ENCODE measurements around the gene DOCK4.

The DOCK4 gene

DNA sequence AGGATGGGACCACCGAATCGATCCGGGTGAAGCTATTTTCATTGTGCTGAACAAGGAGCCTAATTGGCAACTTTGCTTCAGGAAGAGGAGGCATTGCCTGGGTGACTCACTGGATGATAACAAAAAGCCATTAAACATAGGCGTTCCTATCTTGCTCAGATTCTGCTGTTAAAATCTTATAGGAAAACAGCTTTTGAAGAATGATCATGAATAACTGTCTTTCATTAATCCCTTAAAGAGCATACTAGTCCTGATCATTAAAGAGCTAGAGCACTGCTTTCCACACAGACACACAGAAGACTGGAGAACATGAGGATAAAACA is 469.7 kb downstream of the DOCK4 start:
- no peak for DNase-seq (ENCODE audit: low read depth in 3 of 3)

DNA sequence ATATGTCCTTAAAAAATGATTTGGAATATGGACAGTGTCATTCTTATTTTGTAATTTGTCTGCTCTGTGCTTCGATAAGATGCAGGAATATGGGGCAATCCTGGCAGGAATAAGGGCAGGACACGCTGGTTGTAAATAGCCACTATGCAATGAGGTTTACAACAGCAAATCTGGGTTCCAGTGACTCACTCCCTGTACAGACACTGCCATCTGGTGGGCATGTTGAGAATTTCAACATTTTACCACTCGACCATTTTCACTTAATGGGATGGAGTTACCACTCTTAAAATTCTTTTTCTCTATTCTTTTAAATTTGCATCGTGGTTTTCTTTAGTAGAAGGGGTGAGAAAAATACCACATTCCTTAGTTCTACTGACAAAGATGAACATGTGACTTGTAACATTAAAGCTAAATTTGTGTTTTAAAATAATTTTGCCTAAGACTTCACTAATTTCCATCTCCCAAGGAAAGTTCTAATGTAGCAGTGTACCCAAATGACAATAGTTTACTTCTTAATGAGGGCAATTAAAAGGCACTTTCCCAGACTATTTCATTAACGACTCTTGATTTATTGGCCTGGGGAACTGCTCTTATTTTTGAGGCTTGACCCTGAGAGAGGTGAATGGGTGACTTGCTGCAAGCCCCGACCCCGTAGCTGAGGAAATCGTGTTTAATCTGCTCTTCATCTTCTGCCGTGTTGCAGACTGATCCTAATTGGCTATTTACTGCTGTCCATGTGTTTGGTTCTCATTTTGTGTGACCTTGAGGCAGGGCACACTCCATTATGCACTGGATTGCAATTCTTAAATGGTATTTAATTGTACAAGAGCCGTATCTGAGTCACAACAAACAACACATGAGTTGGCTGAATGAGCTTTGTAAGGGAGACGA is 470.3 kb downstream of the DOCK4 start:
- peak; percentile 4 to 25 (median 20) for DNase-seq (ENCODE audit: low read depth in 3 of 3)

DNA sequence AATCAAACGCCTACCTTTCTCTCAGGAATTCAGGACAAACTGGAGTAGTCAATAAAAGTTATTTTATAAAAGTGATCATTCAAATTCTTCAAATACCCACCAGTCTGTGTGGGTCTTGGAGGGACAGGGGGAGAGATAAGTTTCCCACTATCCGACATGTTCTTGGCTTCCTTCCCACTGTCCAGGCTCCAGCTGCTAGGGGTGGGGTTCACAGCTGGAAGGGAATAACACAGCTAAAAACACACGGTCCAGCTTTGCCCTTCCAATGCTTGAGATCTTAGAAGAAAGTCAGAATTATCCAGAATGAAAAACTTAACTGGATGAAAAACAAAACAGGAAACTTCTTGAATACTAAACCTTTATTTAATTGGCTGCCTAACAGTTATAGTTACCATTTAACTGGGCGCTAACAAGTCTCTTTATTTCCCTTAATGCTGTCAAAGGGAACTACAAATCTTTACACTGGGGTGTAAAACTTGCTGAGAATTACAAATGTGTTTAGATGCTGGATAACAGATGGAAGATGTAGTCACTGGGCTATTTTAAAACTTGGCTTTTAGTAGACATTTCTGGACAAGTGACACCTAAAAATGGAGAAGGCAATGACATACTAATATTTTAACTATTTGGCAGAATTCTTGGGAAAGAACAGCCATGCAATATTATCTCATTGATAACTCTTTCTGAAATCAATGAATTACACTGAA is 471.1 kb downstream of the DOCK4 start:
- no peak for DNase-seq (ENCODE audit: low read depth in 3 of 3)

DNA sequence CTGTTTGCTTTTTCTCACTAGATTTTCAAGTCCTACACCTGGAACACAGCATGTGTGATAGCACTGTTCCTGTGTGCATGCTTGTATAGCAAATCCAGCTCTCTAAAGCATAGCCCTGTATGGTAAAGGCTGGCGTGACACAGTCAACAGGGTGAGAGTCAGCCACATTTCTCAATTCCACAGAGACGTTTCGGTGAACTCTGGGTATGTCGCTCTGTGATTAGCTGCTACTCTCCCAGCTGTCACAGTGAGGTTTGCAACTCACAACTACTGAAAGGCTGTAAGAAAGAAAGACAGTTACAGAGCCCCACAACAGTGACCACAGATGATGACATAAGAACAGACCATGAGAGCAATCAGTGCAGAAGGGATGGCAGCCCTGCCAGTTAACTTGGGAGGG is 473.3 kb downstream of the DOCK4 start:
- no peak for DNase-seq (ENCODE audit: low read depth in 3 of 3)

DNA sequence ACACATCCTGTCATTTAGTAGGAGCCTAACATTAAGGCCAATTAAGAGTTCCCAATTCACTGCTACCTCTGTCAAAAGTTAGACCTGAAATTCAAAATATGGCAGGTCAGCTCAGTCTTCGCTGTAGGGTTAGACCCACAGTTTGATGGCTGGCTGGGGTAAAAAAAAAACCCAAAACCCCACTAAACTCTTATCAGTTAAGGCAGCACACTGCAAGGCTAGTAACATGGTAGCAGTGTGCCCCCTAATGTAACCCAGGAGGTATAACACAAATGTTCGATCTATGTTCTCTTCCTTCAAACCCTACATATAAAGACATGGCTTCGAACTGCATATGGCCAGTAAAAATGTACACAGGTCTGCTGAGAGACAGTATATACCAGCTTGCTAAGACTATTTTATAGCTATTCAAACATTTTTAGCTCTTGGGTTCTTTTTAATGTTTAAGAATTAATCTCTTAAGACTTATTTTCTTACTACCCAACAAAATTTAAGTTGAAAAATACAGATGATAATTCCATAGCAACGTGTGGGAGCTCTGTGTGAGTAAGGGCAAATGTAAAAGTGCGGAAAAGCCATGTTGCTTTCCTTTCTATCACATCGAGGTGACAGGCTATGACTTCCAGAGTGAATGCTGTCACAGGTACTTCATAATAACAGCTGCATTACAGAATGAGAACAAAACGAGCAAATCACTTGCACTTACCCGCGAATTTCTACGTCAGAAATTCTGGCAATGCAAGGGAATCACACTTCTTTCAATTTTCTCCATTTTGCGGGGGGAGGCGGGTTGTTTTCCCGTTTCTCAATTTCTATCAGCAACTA is 475.5 kb downstream of the DOCK4 start:
- no peak for DNase-seq (ENCODE audit: low read depth in 3 of 3)

DNA sequence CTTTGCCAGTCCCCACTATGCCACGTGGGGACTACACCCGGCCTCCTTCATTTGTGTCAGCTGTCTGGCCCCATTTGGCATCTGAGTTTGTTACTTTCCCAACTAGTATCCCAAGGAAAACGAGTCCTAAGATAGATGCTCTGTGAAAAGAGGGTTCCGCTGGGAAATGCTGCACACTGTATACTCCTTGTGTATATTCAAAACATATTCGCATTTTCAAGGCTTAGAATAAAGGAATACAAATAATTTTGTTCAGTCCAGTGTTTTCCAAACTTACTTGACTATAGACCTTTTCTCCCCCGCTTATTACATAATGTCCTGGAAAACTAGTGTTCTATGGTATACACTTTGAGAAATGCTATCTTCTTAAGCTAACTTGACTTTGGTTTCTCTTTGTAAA is 476.1 kb downstream of the DOCK4 start:
- no peak for DNase-seq (ENCODE audit: low read depth in 3 of 3)

DNA sequence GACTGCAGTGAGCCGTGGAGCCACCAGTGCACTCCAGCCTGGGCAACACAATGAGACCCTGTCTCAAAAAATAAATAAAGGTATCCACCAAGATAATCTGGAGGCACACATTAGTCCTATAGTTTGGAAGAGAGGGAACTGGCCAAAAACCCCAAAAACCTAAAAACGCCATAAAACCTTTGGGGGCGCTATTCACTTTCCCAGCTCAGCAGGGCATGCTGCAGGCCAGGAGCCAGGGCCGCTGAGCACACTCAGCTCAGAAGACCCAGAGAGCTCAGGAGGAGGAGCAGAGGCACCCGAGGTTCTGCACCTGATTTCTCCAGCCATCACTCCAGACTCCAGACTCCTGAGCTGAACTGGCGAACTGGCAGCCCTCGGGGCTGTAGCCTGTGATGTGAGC is 476.7 kb downstream of the DOCK4 start:
- DNase-seq (ENCODE audit: low read depth in 3 of 3): no peak

DNA sequence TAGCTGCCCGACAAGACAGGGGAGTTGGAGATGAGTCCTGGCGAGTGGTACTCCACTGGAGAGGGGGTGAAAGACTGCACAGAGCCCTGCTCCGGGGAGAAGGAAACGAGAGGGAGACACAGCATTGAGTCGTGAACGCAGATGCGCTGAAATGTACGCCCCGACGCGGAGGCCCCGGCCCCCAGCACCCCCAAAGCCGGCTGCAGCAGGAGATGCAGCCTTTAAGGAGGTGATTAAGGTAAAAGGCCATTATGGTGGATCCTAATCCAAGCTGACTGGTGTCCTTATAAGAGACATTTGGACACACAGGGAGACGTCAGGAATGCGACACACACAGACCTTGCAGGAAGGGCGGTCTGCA is 477.6 kb downstream of the DOCK4 start:
- no peak for DNase-seq (ENCODE audit: low read depth in 3 of 3)

DNA sequence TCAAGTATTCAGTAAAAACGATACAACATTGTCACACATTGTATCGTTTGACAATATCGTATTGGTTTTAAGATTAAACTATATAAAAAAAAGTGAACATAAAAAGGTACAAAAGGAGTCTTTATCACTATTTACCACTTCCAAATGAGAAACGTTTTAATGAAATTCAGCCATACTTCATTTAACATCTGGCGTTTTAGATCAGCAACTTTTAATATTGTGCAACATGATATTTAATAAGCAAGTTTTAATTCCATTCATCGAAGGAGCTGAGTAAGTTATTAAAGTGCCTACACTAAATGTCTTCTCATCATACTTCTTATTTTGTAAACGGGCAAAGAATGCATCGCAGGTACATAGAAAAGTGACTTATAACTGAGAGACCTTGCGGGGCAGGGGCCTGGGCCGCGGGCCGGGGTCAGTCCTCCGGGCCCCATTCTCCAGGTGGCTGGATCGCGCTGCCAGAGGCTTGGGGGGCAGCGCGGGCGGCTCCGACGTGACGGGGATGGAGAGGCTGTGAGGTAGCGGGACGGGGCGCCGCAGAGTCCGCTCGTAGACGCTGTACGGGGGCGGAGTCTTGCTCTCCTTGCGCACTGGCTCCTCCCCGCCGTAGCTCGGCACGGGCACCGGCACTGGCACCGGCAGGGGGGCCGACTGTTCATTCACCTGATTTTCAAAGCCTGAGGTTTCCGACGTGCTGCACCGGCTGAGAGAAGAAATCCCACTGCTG is 478.1 kb downstream of the DOCK4 start:
- DNase-seq (ENCODE audit: low read depth in 3 of 3): no peak

DNA sequence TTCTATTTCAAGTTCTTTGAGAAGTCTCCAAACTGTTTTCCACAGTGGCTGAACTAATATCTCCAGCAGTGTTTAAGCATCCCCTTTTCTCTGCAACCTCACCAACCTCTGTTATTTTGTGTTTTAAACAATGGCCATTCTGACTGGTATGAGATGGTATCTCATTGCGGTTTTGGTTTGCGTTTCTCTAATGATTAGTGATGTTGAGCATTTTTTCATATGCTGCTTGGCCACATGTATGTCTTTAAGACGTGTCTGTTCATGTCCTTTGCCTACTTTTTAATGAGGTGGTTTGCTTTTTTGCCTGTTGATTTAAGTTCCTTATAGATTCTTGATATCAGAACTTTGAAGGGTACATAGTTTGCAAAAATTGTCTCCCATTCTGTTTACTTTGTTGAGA is 487.3 kb downstream of the DOCK4 start:
- DNase-seq (ENCODE audit: low read depth in 3 of 3): no peak

DNA sequence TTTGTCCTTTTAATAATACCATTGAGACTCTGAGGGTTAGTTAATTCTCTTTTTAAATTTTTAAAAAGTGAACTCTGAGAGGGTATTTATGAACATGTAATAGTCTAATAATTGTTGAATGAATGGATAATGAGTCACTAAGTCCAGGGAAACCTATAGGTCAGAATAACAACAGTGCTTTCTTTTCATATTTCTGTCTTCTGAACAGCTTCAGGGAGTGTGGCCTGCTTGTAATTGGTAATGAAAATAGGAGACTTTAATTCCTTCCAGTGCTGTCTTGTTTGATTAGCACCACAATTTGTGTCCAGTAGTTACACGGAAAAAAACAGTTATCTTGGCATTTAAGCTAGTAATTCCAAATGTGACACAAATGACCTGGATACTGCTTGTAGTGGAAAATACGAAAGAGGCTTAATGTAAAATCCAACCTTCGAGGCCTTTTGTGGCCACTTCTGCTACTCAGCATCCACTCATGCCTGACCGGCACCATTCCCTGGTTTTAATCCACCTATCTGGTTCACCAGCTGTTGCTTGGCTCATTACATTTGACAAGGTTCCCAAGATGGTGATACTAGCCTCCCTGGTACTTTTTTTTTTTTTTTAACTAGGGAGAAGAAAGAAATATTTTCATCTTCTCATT is 494.7 kb downstream of the DOCK4 start:
- no peak for DNase-seq (ENCODE audit: low read depth in 3 of 3)

DNA sequence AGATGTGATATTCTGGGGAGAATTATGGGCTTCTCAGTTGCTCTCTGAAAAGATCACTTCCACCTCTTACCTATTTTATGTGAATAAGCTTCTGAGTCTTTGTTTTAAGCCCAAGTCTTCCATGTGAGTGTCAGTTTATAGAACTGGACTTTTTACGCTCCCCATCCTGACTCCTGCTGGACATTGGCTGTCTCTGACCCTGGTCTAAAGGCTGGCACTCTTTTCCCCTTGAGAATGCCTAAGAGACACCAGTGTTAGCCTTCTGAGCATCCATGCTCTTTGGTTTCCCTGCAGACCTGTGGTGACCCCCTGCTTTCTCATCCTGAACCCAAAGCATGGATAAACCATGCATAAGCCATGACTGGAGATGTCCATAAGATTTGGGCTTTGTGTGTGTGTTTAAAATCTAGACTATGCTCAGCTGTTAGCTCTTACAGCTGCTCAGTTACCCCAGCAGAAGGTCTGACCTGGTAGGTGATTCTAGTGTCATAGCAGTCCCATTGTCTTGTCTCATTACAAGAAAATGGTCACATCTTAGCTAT is 495.3 kb downstream of the DOCK4 start:
- no peak for DNase-seq (ENCODE audit: low read depth in 3 of 3)

DNA sequence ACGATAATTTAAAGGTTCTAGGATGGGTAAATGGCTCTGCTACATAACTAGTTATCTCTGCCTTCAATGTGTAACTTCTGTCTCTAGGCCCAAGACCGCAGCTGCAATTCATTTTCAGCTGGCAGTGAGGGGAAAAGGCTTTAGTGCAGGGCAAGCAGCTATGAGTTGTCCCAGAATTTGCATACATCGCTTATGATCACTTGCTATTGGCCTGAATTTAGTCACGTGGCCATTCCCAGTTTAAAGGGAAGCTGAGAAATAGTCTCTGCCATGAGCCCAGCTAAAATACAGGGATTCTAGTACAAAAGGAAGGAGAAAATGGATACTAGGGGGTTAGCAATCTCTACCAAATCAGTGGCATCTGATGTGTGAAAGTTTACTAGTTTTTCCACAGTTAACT is 498.1 kb downstream of the DOCK4 start:
- no peak for DNase-seq (ENCODE audit: low read depth in 3 of 3)

DNA sequence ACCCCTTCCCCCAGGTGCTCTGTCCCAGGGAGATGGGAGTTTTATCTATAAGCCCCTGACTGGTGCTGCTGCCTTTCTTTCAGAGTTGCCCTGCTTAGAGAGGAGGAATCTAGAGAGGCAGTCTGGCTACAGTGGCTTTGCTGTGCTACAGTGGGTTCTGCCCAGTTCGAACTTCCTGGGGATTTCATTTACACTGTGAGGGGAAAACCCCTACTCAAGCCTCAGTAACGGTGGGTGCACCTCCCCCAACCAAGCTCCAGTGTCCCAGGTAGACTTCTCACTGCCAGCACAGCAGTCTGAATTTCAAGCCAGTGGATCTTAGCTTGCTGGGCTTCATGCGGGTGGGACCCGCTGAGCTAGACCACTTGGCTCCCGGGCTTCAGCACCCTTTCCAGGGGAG is 500.4 kb downstream of the DOCK4 start:
- DNase-seq (ENCODE audit: low read depth in 3 of 3): no peak

DNA sequence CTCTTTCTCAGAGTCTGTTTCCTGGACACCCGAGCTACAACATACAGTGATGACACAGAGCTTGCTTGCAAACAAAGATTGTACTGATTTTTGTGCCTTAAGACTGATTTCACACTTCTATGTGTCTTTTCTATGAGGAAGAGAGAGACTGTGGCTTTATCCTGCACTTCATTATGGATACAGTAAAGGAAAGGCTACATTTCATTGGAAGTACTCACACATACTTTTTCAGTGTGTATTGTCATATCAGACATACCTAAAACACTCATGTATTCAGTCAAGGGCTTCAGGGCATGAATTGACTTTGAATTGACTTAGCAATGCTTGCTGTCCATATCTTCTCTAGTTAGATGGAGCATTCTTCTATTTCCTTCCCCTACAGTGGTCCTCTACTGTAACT is 508.4 kb downstream of the DOCK4 start:
- DNase-seq (ENCODE audit: low read depth in 3 of 3): no peak

DNA sequence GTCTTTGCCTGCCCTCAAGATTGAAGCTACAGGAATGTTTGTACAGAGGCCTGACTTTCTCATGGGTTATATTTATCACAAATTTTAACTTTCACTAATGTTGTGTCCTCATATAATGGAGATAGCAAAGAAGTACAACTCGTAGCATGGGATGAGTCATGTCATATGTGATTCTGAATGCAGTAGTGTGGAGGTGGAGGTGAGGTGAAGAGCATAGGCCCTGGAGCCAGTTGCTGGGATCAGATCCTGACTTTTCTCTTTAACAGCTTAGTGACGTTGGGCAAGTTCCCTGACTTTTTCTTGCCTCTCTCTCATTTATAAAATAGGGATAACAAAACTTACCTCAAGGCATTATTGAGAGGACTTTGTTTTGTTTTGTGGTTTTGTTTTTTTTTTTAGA is 511.8 kb downstream of the DOCK4 start:
- no peak for DNase-seq (ENCODE audit: low read depth in 3 of 3)

DNA sequence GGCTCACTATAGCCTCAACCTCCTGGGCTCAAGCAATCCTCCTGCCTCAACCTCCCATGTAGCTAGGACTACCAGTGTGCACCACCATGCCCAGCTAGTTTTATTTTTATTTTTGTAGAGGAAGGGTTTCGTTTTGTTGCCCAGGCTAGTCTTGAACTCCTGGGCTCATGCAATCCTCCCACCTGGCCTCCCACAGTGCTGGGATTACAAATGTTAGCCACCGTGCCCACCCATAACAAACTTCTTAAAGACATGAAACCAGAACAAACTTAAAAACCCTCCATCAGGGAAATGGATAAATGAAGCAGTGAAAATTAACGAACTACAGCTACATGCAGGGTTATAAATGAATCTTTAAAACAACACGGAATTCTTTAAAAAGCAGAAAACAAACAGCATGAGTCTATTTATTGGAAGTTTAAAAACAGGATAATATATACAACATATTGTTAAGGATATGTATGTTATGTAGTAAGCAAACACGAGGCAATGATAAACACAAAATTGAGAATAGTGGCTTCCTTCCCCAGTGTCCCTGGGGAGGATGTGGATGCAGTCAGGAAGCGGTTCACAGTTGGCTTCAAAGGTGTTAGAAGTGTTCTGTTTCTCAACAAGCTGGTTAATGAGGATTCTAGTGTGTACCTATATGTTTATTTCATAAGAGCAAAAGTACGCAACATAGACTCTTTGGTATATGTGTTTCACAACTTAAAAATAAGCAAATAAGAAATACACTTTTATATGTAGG is 515.7 kb downstream of the DOCK4 start:
- DNase-seq (ENCODE audit: low read depth in 3 of 3): no peak

DNA sequence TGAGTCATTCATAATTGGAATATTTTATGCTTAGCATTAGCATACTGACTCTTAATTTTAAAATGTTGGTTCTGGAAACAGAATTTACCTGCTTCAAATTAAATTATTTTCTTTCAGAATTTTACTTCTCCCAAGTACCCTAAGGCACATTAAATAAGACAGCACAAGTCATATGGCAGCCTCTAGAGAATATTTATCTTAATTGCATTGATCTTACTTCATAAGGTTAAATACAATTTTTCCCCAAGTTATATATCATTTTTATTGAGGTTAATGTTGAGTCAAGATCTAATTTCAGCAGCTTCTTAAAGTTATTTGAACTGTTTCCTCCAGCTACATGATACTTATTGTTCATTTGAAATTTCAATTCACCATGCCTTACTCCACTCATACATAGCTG is 520.9 kb downstream of the DOCK4 start:
- DNase-seq (ENCODE audit: low read depth in 3 of 3): no peak

DNA sequence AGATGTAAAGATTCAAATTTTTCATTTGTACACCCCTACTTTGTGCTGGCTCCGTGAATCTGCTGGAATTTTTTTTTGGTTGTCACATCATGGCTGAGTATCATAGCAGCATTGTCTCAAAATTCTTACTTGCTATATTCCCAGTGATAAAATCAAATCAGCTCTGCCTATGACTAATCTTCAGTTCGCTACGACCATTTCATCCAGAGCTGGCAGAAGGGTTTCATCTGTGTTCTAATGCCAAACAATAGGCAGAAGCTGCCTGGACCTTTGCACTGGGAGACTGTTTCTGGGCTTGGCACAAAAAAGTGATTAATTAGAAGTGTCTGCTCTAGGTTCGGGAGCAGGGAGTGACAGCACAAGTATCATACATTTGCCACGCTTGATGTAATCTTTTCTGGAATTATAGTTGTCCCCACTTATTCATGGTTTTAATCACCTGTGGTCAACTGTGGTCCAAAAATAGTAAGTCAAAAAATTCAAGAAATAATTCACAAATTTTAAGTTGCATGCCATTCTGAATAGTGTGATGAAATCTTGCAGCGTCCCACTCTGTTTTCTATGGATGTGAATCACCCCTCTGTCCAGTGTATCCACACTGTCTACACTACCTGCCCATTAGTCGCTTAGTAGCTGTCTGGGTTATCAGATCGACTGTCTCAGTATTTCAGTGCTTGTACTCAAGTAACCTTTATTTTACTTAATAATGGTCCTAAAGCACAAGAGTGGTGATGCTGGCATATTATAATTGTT is 523.4 kb downstream of the DOCK4 start:
- no peak for DNase-seq (ENCODE audit: low read depth in 3 of 3)

DNA sequence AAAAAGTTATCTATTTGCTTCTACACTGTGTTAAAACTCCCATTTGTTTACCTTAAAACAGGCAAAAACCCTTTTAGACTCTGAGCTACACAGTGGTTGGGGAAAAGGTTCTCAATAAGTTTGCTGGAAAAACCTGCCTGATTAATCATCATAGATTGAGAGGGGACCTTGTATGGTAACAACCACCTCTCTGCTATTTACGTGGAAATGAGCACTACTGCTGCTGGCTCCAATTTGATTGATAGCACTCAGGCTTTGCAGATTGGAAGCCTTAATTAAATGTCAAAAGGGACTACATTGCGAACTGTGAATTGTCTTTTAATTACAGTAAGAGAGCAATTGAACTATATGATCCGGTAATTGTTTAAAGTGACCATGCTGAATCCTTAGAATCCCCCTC is 525.0 kb downstream of the DOCK4 start:
- no peak for DNase-seq (ENCODE audit: low read depth in 3 of 3)

Measured in stimulated activated CD4-positive, alpha-beta T cell treated with anti-CD3 and anti-CD28 coated beads, TNF-alpha, amount 100 ng/mL, for 48 hours (primary cell).